Osteocyte (in vitro differentiated cells): Measurements from ENCODE around the gene ZFAND2B. TPM values are rescaled to one million over a fixed set of nuclear protein-coding genes. Genes with fewer than 3 reads are reported as not detected.

Source experiments
- DNase-seq: peaks from one replicate; pipeline ENCODE4 v3.0.0; 2021; ENCODE audit warnings: mixed read lengths; ENCODE audit not compliant: unreplicated experiment; ENCODE audit errors: extremely low spot score
- H3K27ac Mint-ChIP-seq: one replicate; pipeline ENCODE4 v1.8.0; 2021; ENCODE audit warnings: mild to moderate bottlenecking, mixed read lengths; ENCODE audit not compliant: unreplicated experiment
- H3K27me3 Mint-ChIP-seq: one replicate; pipeline ENCODE4 v1.8.0; 2021; ENCODE audit warnings: mixed read lengths; ENCODE audit not compliant: unreplicated experiment
- H3K36me3 Mint-ChIP-seq: one replicate; pipeline ENCODE4 v1.8.0; 2021; ENCODE audit warnings: mixed read lengths; ENCODE audit not compliant: unreplicated experiment
- H3K4me1 Mint-ChIP-seq: one replicate; pipeline ENCODE4 v1.8.0; 2021; ENCODE audit warnings: mixed read lengths; ENCODE audit not compliant: unreplicated experiment
- H3K4me3 Mint-ChIP-seq: one replicate; pipeline ENCODE4 v1.8.0; 2021; ENCODE audit warnings: mild to moderate bottlenecking, moderate library complexity, mixed read lengths; ENCODE audit not compliant: unreplicated experiment
- H3K9me3 Mint-ChIP-seq: one replicate; pipeline ENCODE4 v1.8.0; 2021; ENCODE audit warnings: mixed read lengths; ENCODE audit not compliant: unreplicated experiment
- total RNA-seq: library from RNA; stranded (reverse); gene quantifications from 2 replicates; pipeline ENCODE4 v1.2.1, GENCODE V29; 2021
- TF ChIP-seq, protein P1 (sequence below): fragments of 200-600 bp; sonication (generic); IDR thresholded peaks from 2 replicates; pipeline ENCODE4 v1.5.0; 2021; ENCODE audit warnings: antibody characterized with exemption, mild to moderate bottlenecking, moderate library complexity

ZFAND2B gene
- total RNA-seq, 1 donor from 2014 or later = 31.4 TPM

DNA sequence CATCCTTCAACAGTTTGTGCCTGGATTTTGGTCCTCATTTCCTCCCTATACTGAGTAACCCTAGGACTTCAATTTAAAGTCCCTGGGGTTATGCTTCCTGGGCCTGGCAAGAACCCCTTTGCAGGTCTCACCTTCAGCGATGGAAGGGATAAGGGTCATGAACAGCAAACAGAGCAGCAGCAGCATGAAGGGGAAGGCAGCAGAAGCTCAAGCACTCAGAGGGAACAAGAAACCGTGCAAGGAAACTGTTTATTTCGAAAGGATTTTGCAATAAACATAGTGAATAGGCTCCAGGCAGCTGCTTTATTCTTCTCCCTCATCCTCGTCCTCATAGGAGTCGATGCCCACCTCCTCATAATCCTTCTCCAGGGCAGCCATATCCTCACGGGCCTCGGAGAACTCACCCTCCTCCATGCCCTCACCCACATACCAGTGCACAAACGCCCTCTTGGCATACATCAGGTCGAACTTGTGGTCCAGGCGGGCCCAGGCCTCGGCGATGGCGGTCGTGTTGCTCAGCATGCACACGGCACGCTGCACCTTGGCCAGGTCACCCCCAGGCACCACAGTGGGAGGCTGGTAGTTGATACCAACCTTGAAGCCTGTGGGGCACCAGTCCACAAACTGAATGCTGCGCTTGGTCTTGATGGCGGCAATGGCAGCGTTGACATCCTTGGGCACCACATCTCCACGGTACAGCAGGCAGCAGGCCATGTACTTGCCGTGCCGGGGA is 43.6 kb downstream of the ZFAND2B start:
- Mint-ChIP-seq H3K36me3 (no peaks in the 10 kb centered on the region), H3K27me3 (peaks cover 9% of the 10 kb centered on the region), H3K4me1 (peaks cover 62% of the 10 kb centered on the region), H3K9me3 (no peaks in the 10 kb centered on the region), H3K4me3 (no peak overlapping the region), H3K27ac (peak overlapping the region; percentile 94)
- TF ChIP-seq, protein P1, sequence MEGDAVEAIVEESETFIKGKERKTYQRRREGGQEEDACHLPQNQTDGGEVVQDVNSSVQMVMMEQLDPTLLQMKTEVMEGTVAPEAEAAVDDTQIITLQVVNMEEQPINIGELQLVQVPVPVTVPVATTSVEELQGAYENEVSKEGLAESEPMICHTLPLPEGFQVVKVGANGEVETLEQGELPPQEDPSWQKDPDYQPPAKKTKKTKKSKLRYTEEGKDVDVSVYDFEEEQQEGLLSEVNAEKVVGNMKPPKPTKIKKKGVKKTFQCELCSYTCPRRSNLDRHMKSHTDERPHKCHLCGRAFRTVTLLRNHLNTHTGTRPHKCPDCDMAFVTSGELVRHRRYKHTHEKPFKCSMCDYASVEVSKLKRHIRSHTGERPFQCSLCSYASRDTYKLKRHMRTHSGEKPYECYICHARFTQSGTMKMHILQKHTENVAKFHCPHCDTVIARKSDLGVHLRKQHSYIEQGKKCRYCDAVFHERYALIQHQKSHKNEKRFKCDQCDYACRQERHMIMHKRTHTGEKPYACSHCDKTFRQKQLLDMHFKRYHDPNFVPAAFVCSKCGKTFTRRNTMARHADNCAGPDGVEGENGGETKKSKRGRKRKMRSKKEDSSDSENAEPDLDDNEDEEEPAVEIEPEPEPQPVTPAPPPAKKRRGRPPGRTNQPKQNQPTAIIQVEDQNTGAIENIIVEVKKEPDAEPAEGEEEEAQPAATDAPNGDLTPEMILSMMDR = no peak
- no peak for DNase-seq

DNA sequence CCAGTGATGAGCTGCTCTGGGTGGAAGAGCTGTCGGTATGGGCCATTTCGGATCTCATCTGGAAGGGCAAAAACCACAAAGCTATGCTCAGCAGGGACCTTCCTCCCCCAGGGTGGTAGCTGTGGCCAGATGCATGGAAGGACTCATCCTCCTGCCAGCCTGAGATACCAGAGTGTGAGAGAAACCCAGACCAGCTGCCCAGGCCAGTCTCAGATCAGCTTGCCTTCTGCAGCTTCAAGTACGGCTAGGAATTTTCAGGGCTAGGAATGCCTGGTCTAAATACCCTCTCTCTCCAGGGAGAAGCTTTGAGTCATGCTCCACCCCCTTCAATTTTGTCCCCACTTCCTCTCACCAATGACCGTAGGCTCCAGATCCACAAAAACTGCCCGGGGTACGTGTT is 45.1 kb downstream of the ZFAND2B start:
- H3K4me3 Mint-ChIP-seq = no peak overlapping the region
- no peaks in the 10 kb centered on the region for H3K9me3 Mint-ChIP-seq
- peak overlapping the region; percentile 67 for H3K27ac Mint-ChIP-seq
- H3K27me3 Mint-ChIP-seq = peaks cover 19% of the 10 kb centered on the region
- no peaks in the 10 kb centered on the region for H3K36me3 Mint-ChIP-seq
- TF ChIP-seq, protein P1 = no peak
- no peak for DNase-seq
- H3K4me1 Mint-ChIP-seq = peaks cover 57% of the 10 kb centered on the region

DNA sequence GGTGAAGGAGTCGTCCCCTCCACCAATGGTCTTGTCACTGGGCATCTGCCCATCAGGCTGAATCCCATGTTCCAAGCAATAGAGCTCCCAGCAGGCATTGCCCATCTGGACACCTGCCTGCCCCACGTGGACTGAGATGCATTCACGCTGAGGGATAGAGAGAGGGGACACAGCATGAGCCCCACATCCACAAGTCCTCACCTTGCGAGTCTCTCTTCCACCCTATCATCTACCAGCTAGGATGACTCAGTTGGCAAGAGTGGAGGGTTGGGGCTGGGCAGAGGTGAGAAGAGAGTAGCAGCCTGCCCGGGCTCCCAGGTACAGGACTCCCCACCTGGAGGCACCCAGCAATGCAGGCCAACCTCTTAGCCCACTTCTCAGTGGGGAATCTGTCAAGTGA is 45.5 kb downstream of the ZFAND2B start:
- peak overlapping the region; percentile 67 for H3K27ac Mint-ChIP-seq
- peaks cover 19% of the 10 kb centered on the region for H3K27me3 Mint-ChIP-seq
- no peaks in the 10 kb centered on the region for H3K9me3 Mint-ChIP-seq
- H3K36me3 Mint-ChIP-seq = no peaks in the 10 kb centered on the region
- no peak for DNase-seq
- peaks cover 57% of the 10 kb centered on the region for H3K4me1 Mint-ChIP-seq
- TF ChIP-seq, protein P1 = no peak
- H3K4me3 Mint-ChIP-seq = no peak overlapping the region

DNA sequence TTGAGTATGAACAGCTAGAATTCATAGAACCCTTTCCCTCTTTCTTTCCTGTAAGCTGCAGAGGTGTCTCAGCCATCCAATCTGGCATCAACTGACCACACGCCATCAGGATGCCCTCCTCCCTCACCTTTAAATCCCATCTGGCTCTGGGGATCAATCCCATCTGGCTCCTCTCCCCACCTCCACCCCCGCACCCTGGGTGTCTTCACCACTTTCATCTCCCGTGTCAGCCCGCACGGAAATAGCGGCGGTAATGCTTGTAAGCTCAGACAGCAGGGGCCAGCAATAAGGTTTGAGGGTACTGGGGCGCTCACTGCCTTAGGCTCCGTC is 46.0 kb downstream of the ZFAND2B start:
- DNase-seq = no peak
- TF ChIP-seq, protein P1 = no peak
- Mint-ChIP-seq H3K4me3 (peak overlapping the region; percentile 67), H3K36me3 (no peaks in the 10 kb centered on the region), H3K9me3 (no peaks in the 10 kb centered on the region), H3K4me1 (peaks cover 57% of the 10 kb centered on the region), H3K27me3 (peaks cover 19% of the 10 kb centered on the region), H3K27ac (no peak overlapping the region)

DNA sequence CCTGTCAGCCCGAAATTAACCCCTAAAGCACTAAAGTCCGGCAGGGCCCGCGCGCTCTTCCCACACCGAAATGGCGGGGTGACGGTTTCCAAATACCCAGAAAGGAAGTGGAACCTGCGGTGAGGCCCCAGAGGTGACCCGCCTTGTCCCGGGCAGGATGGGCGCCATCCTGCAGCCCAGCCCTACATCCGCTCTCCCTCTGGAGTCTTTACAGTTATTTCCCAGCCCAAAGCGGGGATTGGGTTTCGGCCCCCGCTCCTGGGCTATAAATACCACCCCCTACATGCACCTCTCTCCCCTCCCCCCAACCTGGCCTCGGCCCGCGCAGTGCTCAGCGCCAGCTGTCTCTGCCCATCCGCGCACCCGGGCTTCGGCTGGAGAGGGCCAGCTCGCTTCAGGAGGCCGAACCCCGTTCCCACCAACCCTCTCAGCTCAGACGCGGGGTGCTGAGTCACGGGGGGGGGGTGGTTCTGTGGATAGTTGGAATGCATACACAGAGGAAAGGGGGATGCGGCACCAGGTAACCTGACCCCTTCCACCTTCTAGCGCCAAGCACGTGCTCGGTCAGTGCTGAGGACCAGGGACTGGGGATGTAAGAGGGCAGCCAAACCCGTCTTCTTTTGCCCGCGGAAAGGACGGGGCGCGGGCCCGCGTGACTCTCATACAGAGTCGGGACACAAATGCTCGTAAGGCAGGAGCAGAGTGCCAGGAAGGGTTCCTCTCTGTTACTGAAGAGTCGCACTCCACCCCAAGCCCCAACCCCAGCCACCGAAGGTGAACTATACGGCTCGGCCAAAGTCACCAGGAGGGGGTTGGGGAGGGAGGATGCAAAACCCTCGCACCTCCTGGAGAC is 46.5 kb downstream of the ZFAND2B start, which contains the start of gene TUBA4B:
Gene TUBA4B, plus strand, starts transcription at position 344 of the 853 bp plus-strand sequence. Its CDS starts 165 bp downstream, at position 509.
- H3K27ac Mint-ChIP-seq = no peak within 1 kb of the TSS
- H3K9me3 Mint-ChIP-seq = no peaks in the 10 kb centered on the region
- no peaks in the 10 kb centered on the region for H3K36me3 Mint-ChIP-seq
- peak within 1 kb of the TSS; percentile 68 for H3K4me3 Mint-ChIP-seq
- peaks cover 55% of the 10 kb centered on the region for H3K4me1 Mint-ChIP-seq
- TF ChIP-seq, protein P1 = no peak
- peaks cover 19% of the 10 kb centered on the region for H3K27me3 Mint-ChIP-seq
- no peak for DNase-seq
